ENCODE measurements around the gene ACYP1.
"Not testable (repeated sequence)": the region's sequence is repeated elsewhere in the genome, so short reads cannot be mapped to it uniquely, and the experiment has no call there.

ACYP1 gene

DNA sequence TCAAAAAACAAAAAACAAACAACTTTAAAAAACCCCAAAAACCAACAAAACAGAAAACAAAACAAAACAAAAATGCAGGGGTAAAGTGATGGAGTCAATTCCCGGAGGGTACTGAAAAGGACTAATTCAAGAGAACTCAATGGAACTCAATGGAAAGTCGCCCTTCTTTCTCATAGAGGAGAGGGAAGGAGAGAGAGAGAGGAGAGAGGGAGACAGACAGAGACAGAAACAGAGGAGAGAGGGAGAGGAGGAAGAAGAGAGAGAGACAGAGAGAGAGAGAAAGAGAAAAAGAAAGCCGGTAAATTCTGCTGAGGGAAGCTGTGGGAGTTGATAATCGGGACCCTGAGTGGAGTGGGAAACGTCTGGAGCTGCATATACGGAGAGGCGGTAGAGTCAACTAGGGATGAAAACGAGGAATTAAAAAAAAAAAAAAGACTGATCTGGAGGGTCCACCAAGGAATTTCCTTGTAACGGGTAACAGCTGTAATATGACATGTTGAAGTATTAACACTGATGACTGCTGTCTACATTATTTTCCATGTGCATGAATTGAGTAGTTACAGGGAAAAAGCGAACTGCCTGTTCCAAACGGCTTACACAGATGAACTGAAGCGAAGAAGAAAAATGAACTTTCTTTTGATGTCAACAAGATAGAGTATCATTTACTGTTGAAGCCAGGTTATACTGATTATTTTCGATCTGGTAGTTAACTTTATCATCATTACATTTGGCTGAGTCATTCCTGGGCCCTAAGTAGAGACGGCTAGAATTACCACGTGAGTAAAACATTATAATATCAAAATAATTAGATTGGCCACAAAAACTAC lies 4.7 kb upstream of the ACYP1 start:
- no peak for DNase-seq (ENCODE audit: low read depth)

DNA sequence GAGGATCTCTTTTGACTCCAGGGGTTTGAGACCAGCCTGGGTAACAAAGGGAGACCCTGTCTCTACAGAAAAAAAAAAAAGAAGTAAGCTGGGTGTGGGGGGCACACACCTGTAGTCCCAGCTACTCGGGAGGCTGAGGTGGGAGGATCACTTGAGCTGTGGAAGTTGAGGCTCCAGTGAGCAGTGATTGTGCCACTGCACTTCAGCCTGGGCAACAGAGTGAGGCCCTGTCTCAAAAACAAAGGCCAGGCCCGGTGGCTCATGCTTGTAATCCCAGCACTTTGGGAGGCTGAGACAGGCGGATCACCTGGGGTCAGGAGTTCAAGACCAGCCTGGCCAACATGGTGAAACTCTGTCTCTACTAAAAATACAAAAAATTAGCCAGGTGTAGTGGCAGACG lies 3.9 kb upstream of the ACYP1 start:
- DNase-seq (ENCODE audit: low read depth): not testable (repeated sequence)

GRCh38 chr14:75067212-75067611 lies 3.4 kb upstream of the ACYP1 start:
- DNase-seq (ENCODE audit: low read depth): no peak

- no peak for DNase-seq (ENCODE audit: low read depth)
These were observed 2.9 kb upstream of the ACYP1 start for GRCh38 chr14:75066691-75067090.

DNA sequence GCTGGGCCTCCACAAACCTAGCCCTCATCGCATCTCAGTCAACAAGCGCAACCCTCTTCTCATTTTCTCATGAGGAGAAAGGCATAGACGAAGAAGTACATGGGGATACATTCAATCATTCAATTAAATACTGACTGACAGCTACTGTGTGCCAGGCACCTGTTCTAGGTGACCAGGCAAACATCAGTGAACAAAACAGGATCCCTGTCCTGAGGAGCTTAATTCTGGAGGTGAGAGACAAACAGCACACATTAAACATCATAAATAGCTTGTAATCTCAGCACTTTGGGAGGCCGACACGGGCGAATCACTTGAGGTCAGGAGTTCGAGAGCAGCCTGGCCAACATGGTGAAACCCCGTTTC lies 362 bp upstream of the ACYP1 start:
- DNase-seq (ENCODE audit: low read depth): no peak

- no peak for DNase-seq (ENCODE audit: low read depth)
These were observed 811 bp downstream of the ACYP1 start for GRCh38 chr14:75063013-75063412.

DNA sequence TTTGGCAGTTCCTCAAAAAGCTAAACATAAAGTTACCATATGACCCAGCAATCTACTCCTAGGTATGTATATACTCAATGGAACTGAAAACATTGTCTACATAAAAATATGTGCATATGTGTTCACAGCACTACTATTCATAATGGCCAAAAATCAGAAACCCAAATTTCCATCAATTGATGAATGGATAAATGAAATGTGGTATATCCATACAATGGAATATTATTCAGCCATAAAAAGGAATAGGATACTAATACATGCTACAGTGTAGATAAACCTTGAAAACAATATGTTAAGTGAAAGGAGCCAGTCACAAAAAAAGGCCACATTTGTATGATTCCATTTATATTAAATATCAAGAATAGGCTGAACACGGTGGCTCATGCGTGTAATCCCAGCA lies 3.4 kb downstream of the ACYP1 start:
- no peak for DNase-seq (ENCODE audit: low read depth)

- no peak for DNase-seq (ENCODE audit: low read depth)
These were observed 4.2 kb downstream of the ACYP1 start for GRCh38 chr14:75059642-75060041.

DNA sequence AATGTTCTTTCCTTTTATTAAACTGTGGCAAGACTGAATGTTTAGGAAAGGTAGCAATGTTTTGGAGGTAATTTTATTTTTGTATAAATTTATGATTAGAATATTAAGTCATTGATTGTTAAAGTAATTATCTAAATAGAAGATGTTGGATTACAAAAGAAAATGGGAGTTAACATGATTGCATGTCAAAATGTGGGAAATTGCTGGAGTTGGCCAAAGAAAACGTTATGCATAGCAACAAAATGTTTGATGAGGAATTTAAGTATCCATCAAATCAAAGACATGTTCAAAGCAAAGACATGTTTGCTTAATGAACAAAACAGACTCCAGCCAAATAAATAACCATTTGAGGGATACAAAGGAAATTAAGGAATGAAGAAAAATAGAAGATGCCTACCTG lies 9.4 kb downstream of the ACYP1 start:
- DNase-seq (ENCODE audit: low read depth): no peak

GRCh38 chr14:75053396-75054291 lies 10.2 kb downstream of the ACYP1 start:
- DNase-seq (ENCODE audit: low read depth): no peak

GRCh38 chr14:75051556-75051899 lies 12.3 kb downstream of the ACYP1 start:
- DNase-seq (ENCODE audit: low read depth): no peak

GRCh38 chr14:75050852-75051555 lies 12.8 kb downstream of the ACYP1 start, which contains the start of gene MLH3:
Gene MLH3 (minus strand): TSS chr14:75051467. CDS start chr14:75049655, 1,812 bp downstream.
- peak; percentile 79 for DNase-seq (ENCODE audit: low read depth)

- no peak for DNase-seq (ENCODE audit: low read depth)
These were observed 14.1 kb downstream of the ACYP1 start for GRCh38 chr14:75049731-75050201.

- DNase-seq (ENCODE audit: low read depth): no peak
These were observed 14.7 kb downstream of the ACYP1 start for GRCh38 chr14:75049136-75049535.

DNA sequence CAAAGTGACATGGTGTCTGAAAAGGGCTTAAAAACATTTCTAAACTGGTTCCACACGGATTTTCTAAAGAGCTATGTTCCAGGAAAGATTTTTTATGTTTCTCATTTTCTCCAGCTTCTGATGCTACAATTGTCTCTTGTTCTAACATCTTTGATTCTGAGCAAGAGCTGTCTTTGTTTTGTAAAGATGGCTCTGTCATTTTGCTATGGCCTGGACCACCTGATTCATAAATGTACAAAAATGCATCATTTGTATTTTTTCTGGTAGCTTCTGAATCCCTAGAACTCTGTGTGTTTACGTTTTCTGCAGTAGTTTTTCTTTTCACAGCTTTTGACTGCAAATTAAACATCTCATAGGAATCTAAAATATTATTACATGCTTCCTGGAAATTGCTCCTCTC lies 15.7 kb downstream of the ACYP1 start:
- DNase-seq (ENCODE audit: low read depth): no peak

- DNase-seq (ENCODE audit: low read depth): no peak
These were observed 16.3 kb downstream of the ACYP1 start for GRCh38 chr14:75047506-75047905.

- no peak for DNase-seq (ENCODE audit: low read depth)
These were observed 16.9 kb downstream of the ACYP1 start for GRCh38 chr14:75046899-75047298.

DNA sequence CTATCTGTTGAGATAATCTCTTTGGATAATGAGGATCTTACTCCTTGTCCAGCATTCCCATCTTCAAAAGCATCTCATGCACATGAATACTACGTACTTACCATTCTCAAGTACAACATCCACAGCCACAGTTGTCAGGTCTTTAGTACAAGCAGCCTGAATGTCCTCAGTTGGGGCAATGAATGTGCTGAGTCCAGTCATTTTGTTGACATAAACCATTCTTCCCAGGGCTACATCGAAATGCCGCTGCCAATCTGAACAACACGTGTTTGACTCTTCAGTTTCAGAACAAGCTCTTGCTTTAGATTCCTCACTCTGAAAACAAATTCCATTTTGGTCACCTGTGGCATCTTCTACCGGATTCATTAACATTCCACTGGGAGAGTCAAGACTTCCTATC lies 17.5 kb downstream of the ACYP1 start:
- no peak for DNase-seq (ENCODE audit: low read depth)

- no peak for DNase-seq (ENCODE audit: low read depth)
These were observed 19.1 kb downstream of the ACYP1 start for GRCh38 chr14:75044752-75045151.

GRCh38 chr14:75044322-75044721 lies 19.5 kb downstream of the ACYP1 start:
- DNase-seq (ENCODE audit: low read depth): no peak

- no peak for DNase-seq (ENCODE audit: low read depth)
These were observed 21.8 kb downstream of the ACYP1 start for GRCh38 chr14:75042035-75042434.

DNA sequence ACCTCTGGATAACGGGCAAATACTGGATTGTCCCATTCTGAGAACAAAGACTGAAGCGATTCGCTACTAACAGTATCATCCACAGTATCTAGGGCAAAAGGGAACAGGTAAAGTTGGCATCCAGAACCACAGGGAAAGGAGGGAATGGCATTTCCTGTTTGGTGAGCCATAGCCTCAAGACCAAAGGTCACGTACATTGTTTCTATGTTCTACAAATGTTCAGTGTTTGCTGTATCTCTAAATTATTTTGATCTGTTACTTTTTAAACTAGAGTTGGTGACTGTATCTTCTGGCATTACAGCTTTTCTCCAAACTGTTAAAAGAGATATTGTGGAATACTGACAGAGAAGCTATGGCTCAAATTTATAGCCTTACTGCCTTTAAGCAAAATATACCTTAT lies 22.2 kb downstream of the ACYP1 start:
- no peak for DNase-seq (ENCODE audit: low read depth)

DNA sequence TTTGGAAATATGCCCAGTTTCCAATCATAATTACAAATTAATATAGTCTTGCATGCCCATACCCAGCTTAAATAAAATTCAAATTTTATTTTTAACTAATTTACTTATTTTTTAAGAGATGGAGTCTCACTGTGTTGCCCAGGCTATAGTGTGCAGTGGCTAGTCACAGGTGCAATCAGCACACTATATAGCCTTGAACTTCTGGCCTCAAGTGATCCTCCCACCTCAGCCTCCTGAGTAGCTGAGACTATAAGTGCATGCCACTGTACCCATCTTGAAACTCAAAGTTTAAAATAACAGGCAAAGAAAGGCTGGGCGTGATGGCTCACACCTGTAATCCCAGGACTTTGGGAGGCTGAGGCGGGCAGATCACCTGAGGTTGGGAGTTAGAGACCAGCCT lies 22.9 kb downstream of the ACYP1 start:
- no peak for DNase-seq (ENCODE audit: low read depth)

All from activated T-cell treated with anti-CD3 and anti-CD28 coated beads for 1 hour (primary cell).